Suprapubic skin (tissue), 4 donors: ENCODE data around the gene CCDC106. TPM values are rescaled to one million over a fixed set of nuclear protein-coding genes. Genes with fewer than 3 reads are reported as not detected.

Source experiments
- DNase-seq, 2 donors: peaks; one replicate each; pipeline ENCODE4 v3.0.0-alpha.2; 2019; ENCODE audit warnings: low spot score in 2 of 2
- H3K27ac ChIP-seq: fragments of 200-600 bp; sonication (generic); one replicate; pipeline ENCODE4 v1.5.1; 2019
- H3K27me3 ChIP-seq: fragments of 200-600 bp; sonication (generic); one replicate; pipeline ENCODE4 v1.5.1; 2019
- H3K36me3 ChIP-seq: fragments of 200-600 bp; sonication (generic); one replicate; pipeline ENCODE4 v1.5.1; 2019
- H3K4me1 ChIP-seq: fragments of 200-600 bp; sonication (generic); one replicate; pipeline ENCODE4 v1.5.1; 2019
- H3K4me3 ChIP-seq: fragments of 200-600 bp; sonication (generic); one replicate; pipeline ENCODE4 v1.5.1; 2019; ENCODE audit warnings: mild to moderate bottlenecking
- H3K9me3 ChIP-seq: fragments of 200-600 bp; sonication (generic); one replicate; pipeline ENCODE4 v1.5.1; 2019
- EP300 ChIP-seq: sonication (generic); formaldehyde crosslinking; IDR thresholded peaks from one replicate; pipeline ENCODE4 v1.6.1; 2017; ENCODE audit warnings: antibody characterized with exemption
- POLR2A ChIP-seq, 2 donors: fragments of 450-650 bp; IDR thresholded peaks; one replicate each; pipeline ENCODE4 v1.6.1; 2017; ENCODE audit warnings: antibody characterized with exemption in 2 of 2, mild to moderate bottlenecking in 2 of 2, moderate library complexity in 2 of 2
- POLR2AphosphoS5 ChIP-seq, 3 donors: sonication (generic); formaldehyde crosslinking; IDR thresholded peaks; one replicate each; pipeline ENCODE4 v1.6.1; 2017; ENCODE audit warnings: antibody characterized with exemption in 3 of 3
- WGBS: methylation state at CpG from one replicate; pipeline ENCODE4 v1.1.5; 2018; 5-methylcytosine and 5-hydroxymethylcytosine counted together
- total RNA-seq, 4 donors: library from RNA; depleted of rRNA; stranded (reverse); fragments of >200 nt; gene quantifications; one replicate each; pipeline ENCODE4 v1.1.0, GENCODE V29; 2016
- TF ChIP-seq, protein P1 (sequence below), 2 donors: fragments of 200-600 bp in 1 of 2; fragments of 450-650 bp in 1 of 2; sonication (generic) in 1 of 2; IDR thresholded peaks; one replicate each; pipeline ENCODE4 v1.5.1; 2016 to 2019; ENCODE audit warnings: antibody characterized with exemption in 2 of 2, mild to moderate bottlenecking in 1 of 2, moderate library complexity in 1 of 2

CCDC106 gene
- total RNA-seq, 4 donors from 2014 or later: 6.2 to 18.3 (median 8.5) TPM

DNA sequence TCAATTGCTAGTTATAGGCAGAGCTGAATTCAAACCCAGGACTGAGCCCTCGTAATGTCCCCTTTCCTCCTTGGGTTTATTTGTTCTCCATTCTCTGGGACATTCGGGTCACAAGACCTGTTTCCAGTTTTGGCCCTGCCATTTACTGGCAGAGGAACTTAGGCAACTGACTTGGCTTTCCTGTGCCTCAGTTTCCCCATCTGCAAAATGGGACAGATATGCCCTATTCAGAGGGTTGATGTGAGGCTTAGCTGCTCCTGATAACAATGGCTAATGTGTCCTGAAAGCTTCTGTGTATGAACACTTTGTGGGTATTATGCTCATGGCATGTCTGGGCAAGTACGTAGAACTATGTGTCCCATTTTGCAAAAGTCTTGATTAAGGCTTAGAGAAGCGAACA lies 46.9 kb upstream of the CCDC106 start:
- no peak for DNase-seq
- peak overlapping the region; percentile 98 for H3K27ac ChIP-seq
- WGBS: 56% methylated on average over 4 of the region's 4 CpGs
- peaks cover 24% of the 10 kb centered on the region for H3K36me3 ChIP-seq
- H3K9me3 ChIP-seq: no peaks in the 10 kb centered on the region
- peak overlapping the region; percentile 93 for H3K4me3 ChIP-seq
- no peaks in the 10 kb centered on the region for H3K27me3 ChIP-seq
- peaks cover 40% of the 10 kb centered on the region for H3K4me1 ChIP-seq
- TF ChIP-seq EP300 (no peak), POLR2AphosphoS5 (IDR thresholded peaks at IDR 0.05) (peak in 1 of 3 donors; percentile 53)

DNA sequence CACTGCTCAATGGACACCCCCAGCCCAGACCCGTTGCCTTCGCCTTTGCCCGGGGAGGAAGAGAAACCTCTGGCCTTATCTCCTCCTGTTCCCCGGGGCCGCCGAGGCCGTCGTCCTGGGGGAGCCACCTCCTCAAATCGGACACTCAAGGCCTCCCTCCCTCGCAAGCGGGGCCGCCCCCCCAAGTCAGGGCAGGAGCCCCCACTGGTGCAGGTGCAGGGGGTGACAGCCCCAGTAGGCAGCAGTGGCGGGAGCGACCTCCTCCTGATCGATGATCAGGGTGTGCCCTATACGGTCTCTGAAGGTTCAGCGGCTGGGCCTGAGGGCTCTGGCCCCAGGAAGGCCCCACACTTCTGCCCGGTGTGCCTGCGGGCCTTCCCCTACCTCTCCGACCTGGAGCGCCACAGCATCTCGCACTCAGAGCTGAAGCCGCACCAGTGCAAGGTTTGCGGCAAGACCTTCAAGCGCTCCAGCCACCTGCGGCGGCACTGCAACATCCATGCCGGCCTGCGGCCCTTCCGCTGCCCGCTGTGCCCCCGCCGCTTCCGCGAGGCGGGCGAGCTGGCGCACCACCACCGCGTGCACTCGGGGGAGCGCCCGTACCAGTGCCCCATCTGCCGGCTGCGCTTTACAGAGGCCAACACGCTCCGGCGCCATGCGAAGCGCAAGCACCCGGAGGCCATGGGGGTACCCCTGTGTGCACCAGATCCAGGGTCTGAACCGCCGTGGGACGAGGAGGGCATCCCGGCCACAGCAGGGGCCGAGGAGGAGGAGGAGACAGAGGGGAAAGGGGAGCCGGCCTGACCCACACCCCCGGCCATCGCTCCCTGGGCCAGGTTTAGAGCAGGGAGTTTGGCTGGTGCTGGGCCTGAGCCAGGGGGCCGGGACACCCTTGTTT lies 45.7 kb upstream of the CCDC106 start:
- TF ChIP-seq POLR2A (IDR thresholded peaks at IDR 0.05) (no peak), POLR2AphosphoS5 (IDR thresholded peaks at IDR 0.05) (no peak), EP300 (no peak)
- TF ChIP-seq, protein P1, sequence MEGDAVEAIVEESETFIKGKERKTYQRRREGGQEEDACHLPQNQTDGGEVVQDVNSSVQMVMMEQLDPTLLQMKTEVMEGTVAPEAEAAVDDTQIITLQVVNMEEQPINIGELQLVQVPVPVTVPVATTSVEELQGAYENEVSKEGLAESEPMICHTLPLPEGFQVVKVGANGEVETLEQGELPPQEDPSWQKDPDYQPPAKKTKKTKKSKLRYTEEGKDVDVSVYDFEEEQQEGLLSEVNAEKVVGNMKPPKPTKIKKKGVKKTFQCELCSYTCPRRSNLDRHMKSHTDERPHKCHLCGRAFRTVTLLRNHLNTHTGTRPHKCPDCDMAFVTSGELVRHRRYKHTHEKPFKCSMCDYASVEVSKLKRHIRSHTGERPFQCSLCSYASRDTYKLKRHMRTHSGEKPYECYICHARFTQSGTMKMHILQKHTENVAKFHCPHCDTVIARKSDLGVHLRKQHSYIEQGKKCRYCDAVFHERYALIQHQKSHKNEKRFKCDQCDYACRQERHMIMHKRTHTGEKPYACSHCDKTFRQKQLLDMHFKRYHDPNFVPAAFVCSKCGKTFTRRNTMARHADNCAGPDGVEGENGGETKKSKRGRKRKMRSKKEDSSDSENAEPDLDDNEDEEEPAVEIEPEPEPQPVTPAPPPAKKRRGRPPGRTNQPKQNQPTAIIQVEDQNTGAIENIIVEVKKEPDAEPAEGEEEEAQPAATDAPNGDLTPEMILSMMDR (IDR thresholded peaks at IDR 0.05): no peak
- Histone ChIP-seq H3K9me3 (no peaks in the 10 kb centered on the region), H3K36me3 (peaks cover 12% of the 10 kb centered on the region), H3K4me3 (no peak overlapping the region), H3K4me1 (peaks cover 50% of the 10 kb centered on the region), H3K27me3 (no peaks in the 10 kb centered on the region), H3K27ac (no peak overlapping the region)
- WGBS: 94% methylated on average over 40 of the region's 60 CpGs
- DNase-seq: no peak

DNA sequence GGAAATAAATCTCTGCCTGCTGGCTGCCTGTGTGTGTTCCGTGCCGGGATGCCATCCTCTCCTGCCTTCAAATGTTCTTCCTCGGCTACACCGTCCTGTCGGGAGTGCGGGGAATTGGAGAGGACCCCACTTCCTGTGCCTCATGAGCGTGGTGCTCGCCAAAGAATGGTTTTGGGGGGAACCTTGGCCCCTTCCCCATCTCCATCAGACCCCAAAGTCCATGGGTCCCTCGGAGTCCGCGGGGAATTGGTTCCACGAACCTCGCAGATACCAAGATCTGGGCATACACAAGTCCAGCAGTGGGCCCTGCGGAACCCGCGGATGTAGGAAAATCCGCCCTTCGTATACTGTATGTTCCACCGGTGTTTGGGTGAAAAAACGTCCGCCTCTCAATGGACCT lies 44.9 kb upstream of the CCDC106 start:
- H3K9me3 ChIP-seq: no peaks in the 10 kb centered on the region
- TF ChIP-seq, protein P1 (IDR thresholded peaks at IDR 0.05): no peak
- TF ChIP-seq POLR2AphosphoS5 (IDR thresholded peaks at IDR 0.05): no peak
- H3K36me3 ChIP-seq: peaks cover 8% of the 10 kb centered on the region
- H3K4me1 ChIP-seq: peaks cover 53% of the 10 kb centered on the region
- no peak overlapping the region for H3K27ac ChIP-seq
- WGBS: 93% methylated on average over 14 of the region's 21 CpGs
- no peak overlapping the region for H3K4me3 ChIP-seq
- DNase-seq: no peak
- H3K27me3 ChIP-seq: no peaks in the 10 kb centered on the region

DNA sequence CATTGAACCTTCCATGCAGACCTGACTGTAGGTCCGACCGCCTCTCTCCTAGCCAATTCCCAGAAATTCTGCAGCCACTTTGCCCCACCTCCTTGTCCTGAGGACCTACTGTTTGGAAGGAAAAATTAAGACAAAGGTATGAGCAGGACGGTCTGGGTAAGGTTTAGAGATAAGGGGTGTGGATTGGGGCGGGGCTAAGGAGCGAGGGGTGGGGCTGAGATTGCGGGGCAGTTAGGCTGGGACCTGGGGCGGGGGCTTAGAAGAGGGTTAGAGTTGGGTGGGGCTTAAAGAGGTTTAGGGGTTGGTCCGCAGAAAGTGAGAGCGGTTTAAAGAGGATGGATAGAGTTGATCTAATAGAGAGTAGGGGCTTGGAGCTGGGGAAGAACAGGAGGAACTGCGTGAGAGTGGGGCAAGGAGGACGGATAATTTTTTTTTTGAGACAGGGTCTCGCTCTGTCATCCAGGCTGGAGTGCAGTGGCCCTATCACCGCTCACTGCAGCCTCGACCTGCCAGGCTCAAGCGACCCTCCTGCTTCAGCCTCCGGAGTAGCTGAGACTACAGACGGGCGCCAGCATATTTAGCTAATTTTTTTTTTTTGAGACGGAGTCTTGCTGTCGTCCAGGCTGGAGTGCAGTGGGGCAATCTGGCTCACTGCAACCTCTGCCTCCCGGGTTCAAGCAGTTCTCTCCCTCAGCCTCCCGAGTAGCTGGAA lies 44.3 kb upstream of the CCDC106 start:
- Histone ChIP-seq H3K27me3 (no peaks in the 10 kb centered on the region), H3K4me3 (no peak overlapping the region), H3K36me3 (peaks cover 8% of the 10 kb centered on the region), H3K9me3 (no peaks in the 10 kb centered on the region), H3K27ac (no peak overlapping the region), H3K4me1 (peaks cover 48% of the 10 kb centered on the region)
- DNase-seq: no peak
- TF ChIP-seq EP300 (no peak), POLR2AphosphoS5 (IDR thresholded peaks at IDR 0.05) (no peak), POLR2A (IDR thresholded peaks at IDR 0.05) (no peak)
- TF ChIP-seq, protein P1 (IDR thresholded peaks at IDR 0.05): no peak
- WGBS: 73% methylated on average over 22 of the region's 22 CpGs

DNA sequence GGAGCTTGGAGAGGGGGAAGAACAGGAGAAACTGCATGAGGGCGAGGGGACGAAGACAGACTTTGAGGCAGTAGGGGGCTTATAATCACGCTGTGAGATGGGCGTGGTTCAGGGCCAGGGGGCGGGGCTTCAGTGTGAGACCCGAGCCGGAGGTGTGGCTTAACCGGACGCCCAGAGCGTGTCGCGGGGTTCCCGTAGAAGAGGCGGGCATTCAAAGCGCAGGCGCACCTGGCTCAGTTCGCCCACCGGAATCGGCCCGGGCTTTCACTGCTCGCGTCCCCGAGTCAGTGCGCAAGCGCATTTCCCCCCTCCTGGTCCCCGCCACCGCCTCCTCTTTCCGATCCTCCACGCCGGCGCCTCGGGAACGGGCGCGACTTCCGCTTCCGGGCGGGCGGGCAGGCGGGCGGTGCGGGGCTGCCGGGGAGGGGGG lies 42.8 kb upstream of the CCDC106 start:
- TF ChIP-seq, protein P1 (IDR thresholded peaks at IDR 0.05): no peak
- TF ChIP-seq POLR2AphosphoS5 (IDR thresholded peaks at IDR 0.05): peak in 2 of 3 donors; percentile 20 to 42
- DNase-seq: peak; percentile 96 to 99
- WGBS: 0% methylated on average over 14 of the region's 43 CpGs
- Histone ChIP-seq H3K4me1 (peaks cover 47% of the 10 kb centered on the region), H3K27me3 (no peaks in the 10 kb centered on the region), H3K36me3 (peaks cover 21% of the 10 kb centered on the region), H3K9me3 (no peaks in the 10 kb centered on the region), H3K27ac (peak overlapping the region; percentile 81), H3K4me3 (peak overlapping the region; percentile 69)
